ENCODE results near the gene USP34.

The USP34 gene

GRCh38 chr2:61415265-61415664 is 55.6 kb downstream of the USP34 start:
- no peak overlapping the region for H3K4me3 ChIP-seq (ENCODE audit: low read depth, low read length)
- DNase-seq (ENCODE audit: low read depth), result no peak
- TF ChIP-seq CTCF (IDR thresholded peaks at IDR 0.05; ENCODE audit: insufficient read depth, low read depth, low read length, missing control alignments), result no peak

- no peak overlapping the region for H3K4me3 ChIP-seq (ENCODE audit: low read depth, low read length)
- no peak for DNase-seq (ENCODE audit: low read depth)
- TF ChIP-seq CTCF (IDR thresholded peaks at IDR 0.05; ENCODE audit: insufficient read depth, low read depth, low read length, missing control alignments), result no peak
Observed at GRCh38 chr2:61414674-61415073, 56.2 kb downstream of the USP34 start.

- DNase-seq (ENCODE audit: low read depth), result no peak
- H3K4me3 ChIP-seq (ENCODE audit: low read depth, low read length), result no peak overlapping the region
- TF ChIP-seq CTCF (IDR thresholded peaks at IDR 0.05; ENCODE audit: insufficient read depth, low read depth, low read length, missing control alignments), result no peak
Observed at GRCh38 chr2:61411109-61411508, 59.8 kb downstream of the USP34 start.

GRCh38 chr2:61410185-61410584 is 60.7 kb downstream of the USP34 start:
- H3K4me3 ChIP-seq (ENCODE audit: low read depth, low read length), result no peak overlapping the region
- no peak for TF ChIP-seq CTCF (IDR thresholded peaks at IDR 0.05; ENCODE audit: insufficient read depth, low read depth, low read length, missing control alignments)
- DNase-seq (ENCODE audit: low read depth), result no peak

- no peak for DNase-seq (ENCODE audit: low read depth)
- no peak overlapping the region for H3K4me3 ChIP-seq (ENCODE audit: low read depth, low read length)
- TF ChIP-seq CTCF (IDR thresholded peaks at IDR 0.05; ENCODE audit: insufficient read depth, low read depth, low read length, missing control alignments), result no peak
Observed at GRCh38 chr2:61405813-61406212, 65.1 kb downstream of the USP34 start.

- H3K4me3 ChIP-seq (ENCODE audit: low read depth, low read length), result no peak overlapping the region
- DNase-seq (ENCODE audit: low read depth), result no peak
- no peak for TF ChIP-seq CTCF (IDR thresholded peaks at IDR 0.05; ENCODE audit: insufficient read depth, low read depth, low read length, missing control alignments)
Observed at GRCh38 chr2:61404438-61404837, 66.4 kb downstream of the USP34 start.

GRCh38 chr2:61398413-61398812 is 72.5 kb downstream of the USP34 start:
- no peak for DNase-seq (ENCODE audit: low read depth)
- H3K4me3 ChIP-seq (ENCODE audit: low read depth, low read length), result no peak overlapping the region

More at GRCh38 chr2:61398413-61398812, 72.5 kb downstream of the USP34 start:
- no peak for TF ChIP-seq CTCF (IDR thresholded peaks at IDR 0.05; ENCODE audit: insufficient read depth, low read depth, low read length, missing control alignments)
